GM18907 (cell line): ENCODE measurements around the gene NPC2.

ENCODE experiments used
- ATAC-seq: cut with Tn5 transposase; IDR thresholded peaks from one replicate; pipeline ENCODE4 v1.9.1; 2021; ENCODE audit warnings: mild to moderate bottlenecking, moderate library complexity; ENCODE audit not compliant: unreplicated experiment

Gene NPC2

GRCh38 chr14:74519316-74520074 lies 26.4 kb upstream of the NPC2 start:
- ATAC-seq = no peak

GRCh38 chr14:74518221-74518620 lies 25.1 kb upstream of the NPC2 start:
- ATAC-seq = no peak

GRCh38 chr14:74517731-74518130 lies 24.6 kb upstream of the NPC2 start:
- no peak for ATAC-seq

GRCh38 chr14:74516451-74517160 lies 23.5 kb upstream of the NPC2 start:
- ATAC-seq = no peak

DNA sequence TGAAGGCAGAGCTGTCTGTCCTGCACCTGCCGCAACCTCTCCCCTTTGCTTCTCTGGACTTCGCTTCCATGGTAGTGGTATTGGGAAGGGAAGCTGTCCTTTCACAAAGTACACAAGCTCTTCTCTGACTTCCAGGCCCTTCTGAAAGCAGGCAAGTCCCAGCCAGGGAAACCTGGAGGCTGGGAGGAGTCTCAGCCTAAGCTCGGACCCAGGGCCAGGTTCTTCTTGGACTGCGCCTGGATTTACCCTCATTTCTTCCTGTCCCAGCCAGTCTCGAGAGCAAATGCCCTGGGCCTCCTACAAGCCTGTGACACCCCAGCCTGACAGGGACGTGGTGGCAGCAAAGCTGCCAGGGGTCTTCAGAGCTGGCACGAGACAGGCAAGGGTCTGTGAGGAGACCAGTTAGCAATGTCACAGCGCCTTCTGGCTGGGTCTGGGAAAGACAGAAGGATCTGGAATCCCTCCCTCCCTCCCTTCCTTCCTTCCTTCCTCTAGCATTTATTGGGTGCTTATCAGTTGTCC lies 22.8 kb upstream of the NPC2 start:
- no peak for ATAC-seq

DNA sequence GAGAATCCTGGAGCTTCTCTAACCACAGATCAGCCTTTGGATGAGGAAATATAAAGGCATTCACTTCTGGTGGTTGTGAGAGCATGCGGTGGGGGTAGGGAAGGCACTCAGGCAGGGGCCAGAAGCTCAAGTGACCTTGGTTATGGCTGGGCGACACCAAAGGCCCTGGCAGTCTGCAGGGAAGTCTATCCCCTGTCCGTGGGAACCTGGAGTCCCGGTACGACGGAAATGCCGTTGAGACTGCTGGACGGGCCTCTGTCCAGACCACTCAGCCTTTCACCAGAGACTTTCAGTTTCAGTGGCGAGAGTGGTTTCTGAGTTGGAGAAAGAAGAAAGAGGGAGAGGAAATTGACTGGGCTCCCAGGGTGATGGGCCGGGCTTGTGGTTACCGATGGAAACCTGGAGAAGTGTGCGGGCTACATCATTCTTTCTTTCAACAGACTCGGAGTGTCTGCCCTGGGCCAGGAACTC lies 21.4 kb upstream of the NPC2 start:
- no peak for ATAC-seq

DNA sequence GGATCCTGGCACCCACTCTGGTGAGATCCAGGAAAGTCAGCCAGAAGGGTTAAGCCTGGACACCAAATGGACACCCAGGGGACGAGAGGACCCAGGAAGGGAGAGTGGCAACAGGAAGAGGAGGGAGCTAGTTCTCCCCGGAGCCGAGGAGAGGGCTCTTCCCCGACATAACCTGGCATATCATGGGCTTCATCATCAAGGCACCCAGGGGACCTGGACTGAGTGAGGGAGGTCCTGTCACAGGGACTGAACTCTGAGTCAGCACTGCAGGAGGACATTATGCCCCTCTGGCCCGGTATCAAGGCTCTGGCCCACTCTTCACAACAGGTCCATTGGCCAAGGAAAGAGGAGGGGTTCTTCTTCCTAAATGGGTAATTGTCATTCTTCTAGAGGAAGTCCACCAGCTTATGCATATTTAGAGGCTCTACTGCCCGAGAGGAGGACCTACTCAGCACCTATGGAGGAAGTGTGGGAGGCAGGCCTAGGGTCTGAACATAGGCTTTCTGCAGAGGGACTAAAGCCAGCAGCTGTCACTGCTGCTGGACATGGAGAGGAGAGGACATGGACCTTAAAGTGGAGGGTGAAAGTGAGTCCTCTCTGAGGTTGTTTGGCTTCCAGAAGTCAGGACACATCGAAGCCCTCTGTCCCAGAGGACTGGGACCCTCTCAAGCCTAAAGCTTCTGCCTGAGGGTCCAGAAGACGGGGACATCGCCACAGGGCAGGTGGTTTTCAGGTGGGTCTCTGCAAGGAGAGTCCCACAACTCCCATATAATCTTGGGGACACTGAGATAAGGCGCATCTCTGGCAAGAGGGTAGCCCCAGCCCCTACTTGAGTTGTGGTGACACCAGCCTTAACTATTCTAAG lies 19.1 kb upstream of the NPC2 start:
- no peak for ATAC-seq

DNA sequence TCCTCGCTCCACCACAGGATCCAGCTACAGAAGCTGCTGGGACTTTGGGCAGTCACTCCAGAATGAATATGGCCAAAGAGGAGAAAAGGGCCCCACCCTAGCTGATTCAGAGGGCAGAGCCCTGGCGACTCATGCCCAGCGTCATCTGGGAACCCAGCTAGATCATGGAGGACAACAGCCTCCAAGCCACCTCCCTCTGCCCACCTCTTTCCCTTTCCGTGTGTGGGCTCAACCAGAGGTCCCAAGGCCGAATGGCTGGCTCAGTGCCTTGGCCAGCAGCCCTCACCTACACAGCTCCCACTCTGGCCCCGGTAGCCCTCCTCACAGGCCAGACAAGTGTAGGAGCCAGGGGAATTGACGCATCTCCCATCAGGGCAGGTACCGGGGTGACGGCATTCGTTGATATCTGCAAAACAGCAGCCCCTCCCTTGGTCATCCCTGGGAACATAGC lies 17.9 kb upstream of the NPC2 start:
- ATAC-seq = no peak

GRCh38 chr14:74510223-74510931 lies 17.3 kb upstream of the NPC2 start:
- ATAC-seq = no peak

GRCh38 chr14:74509587-74510222 lies 16.6 kb upstream of the NPC2 start:
- no peak for ATAC-seq

- ATAC-seq = no peak
Observed at GRCh38 chr14:74508844-74509428, 15.8 kb upstream of the NPC2 start.

GRCh38 chr14:74508292-74508731 lies 15.2 kb upstream of the NPC2 start:
- ATAC-seq = no peak

DNA sequence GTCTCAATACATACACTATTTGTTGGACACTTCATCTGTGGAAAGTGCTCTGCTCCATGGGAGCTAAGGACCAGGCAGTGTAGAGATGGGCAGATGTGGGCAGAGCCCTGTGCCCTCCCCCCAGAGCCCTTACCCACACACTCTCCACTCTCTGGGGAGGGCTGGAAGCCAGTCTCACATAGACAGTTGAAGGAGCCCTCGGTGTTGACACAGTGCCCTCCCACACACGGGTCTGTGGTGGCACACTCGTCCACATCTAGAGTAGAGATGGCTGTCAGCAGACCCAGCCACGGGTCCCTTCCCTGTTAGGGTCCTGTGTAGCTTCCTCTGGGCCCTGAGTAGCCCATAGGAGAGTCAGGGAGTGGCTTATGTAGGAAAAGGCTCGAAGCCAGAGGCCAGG lies 14.7 kb upstream of the NPC2 start:
- no peak for ATAC-seq

DNA sequence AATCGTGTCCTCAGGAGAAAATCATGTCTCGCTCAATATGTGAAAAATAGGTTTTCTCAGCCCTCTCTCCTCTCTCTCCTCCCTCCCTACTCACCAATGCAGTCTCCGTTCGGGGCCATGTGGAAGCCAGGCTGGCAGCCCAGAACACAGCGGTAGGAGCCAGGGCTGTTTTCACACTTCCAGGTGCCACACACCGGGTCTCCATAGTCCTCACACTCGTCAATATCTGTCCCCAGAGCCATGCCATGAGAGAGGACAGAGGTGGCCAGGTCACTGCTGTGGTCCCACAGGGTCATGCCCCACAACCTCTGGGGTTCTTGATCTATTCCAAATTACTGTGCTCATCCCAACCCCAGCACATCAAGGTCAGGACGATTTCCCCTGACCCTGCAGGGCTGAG lies 14.0 kb upstream of the NPC2 start:
- ATAC-seq = no peak

- ATAC-seq = no peak
Observed at GRCh38 chr14:74506411-74506851, 13.3 kb upstream of the NPC2 start.

- ATAC-seq = no peak
Observed at GRCh38 chr14:74505831-74506230, 12.7 kb upstream of the NPC2 start.

DNA sequence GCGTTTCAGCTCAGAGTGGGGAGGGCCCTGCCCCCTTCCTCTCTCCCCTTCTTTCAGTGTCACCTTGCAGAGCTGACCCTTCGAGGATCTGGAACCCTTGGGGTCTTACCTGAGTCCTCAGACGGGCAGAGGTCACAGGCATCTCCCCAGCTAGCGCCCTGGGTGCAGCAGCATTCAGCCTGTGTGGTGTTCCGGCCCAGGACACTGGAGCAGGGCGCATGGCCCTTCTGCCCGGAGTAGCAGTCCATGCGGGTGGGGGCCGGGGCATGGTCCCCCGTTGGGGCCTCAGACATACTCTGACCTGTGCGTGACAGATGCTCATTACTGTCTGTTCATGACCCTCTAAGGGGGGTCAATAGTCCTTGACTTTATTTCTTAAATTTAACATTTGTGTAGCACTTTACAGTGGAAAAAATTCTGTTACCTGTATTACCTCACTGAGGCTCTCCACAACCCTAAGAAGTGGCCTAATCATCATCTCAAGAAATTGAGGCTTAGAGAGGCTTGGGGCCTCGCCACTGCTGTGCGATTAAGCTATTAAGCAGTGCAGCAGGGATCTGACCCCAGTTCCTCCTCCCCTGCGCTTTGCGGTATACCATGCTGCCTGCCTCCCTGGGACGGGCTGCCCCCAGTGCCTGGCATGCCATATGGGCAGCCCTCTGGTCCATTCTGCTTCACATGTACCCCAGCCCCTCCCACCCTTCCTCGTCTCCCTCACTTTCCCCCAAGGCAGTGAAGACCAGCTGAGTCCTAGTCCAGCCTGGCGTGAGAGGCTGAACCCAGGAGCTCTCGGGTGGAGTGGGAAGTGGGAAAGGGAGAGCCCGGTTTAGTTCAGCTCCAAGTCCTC lies 12.0 kb upstream of the NPC2 start:
- no peak for ATAC-seq

GRCh38 chr14:74504412-74504811 lies 11.3 kb upstream of the NPC2 start:
- ATAC-seq = no peak

DNA sequence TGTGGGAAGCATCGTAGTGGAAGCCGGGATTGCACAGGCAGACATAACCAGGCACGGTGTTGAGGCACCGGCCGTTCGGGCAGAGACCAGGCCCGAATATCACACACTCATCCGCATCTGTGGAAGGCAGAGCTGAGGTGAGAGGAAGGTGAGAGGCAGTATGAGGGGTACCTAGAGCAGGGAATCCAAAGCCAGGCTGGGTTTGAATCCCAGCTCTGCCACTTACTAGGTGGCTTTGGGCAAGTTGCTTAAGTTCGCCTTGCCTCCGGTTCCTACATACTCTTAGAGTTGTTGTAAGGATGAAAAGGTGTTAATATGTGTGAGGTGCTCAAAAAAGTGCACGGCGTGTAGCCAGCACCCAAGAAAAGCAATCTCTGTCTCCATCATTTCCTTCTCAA lies 10.8 kb upstream of the NPC2 start:
- no peak for ATAC-seq
